HepG2 (cell line): Measurements from ENCODE around the gene SYVN1.

Source experiments
- CREB1 ChIP-seq, 2 experiments: fragments of 450-650 bp in 1 of 2; IDR thresholded peaks; 2 replicates each; pipeline ENCODE4 v1.6.1; 2016 to 2017; ENCODE audit warnings: control low read depth in 1 of 2, mild to moderate bottlenecking in 1 of 2, missing compliant biosample characterization in 1 of 2, missing genetic modification characterization in 1 of 2
- CTCF ChIP-seq: sonication (generic); formaldehyde crosslinking; IDR thresholded peaks from 2 replicates; pipeline ENCODE4 v1.5.0; 2020; ENCODE audit warnings: mild to moderate bottlenecking, missing genetic modification reagents, moderate library complexity
- JUN ChIP-seq: sonication (generic); formaldehyde crosslinking; IDR thresholded peaks from 2 replicates; pipeline ENCODE4 v1.4.0; 2020; ENCODE audit warnings: mild to moderate bottlenecking, missing genetic modification reagents
- MAX ChIP-seq: IDR thresholded peaks from 2 replicates; pipeline ENCODE4 v1.6.1; 2012; ENCODE audit warnings: inconsistent platforms
- POLR2A ChIP-seq, 2 experiments: IDR thresholded peaks; 2 replicates each; pipeline ENCODE4 v1.6.1; 2011; ENCODE audit warnings: low read depth in 2 of 2, low read length in 2 of 2, mild to moderate bottlenecking in 1 of 2, moderate library complexity in 1 of 2; ENCODE audit not compliant: insufficient read depth in 1 of 2
- ZFP41 ChIP-seq: sonication (generic); formaldehyde crosslinking; IDR thresholded peaks from 2 replicates; pipeline ENCODE4 v1.4.0; 2020; ENCODE audit warnings: mild to moderate bottlenecking, missing genetic modification reagents, borderline replicate concordance
- ZNF441 ChIP-seq: sonication (generic); formaldehyde crosslinking; IDR thresholded peaks from 2 replicates; pipeline ENCODE4 v1.7.0; 2021; ENCODE audit warnings: missing genetic modification reagents, borderline replicate concordance
- TF ChIP-seq, protein P1 (sequence below): sonication (generic); formaldehyde crosslinking; IDR thresholded peaks from 2 replicates; pipeline ENCODE4 v1.9.0; 2021; ENCODE audit warnings: missing genetic modification reagents, borderline replicate concordance

GRCh38 chr11:65169164-65169641 lies 34.9 kb upstream of the SYVN1 start:
- no peak for TF ChIP-seq CTCF (CRISPR knock-in tag)
- TF ChIP-seq ZNF441, result no peak
- no peak for TF ChIP-seq CREB1 (IDR thresholded peaks at IDR 0.05)
- TF ChIP-seq CREB1 (CRISPR knock-in tag; IDR thresholded peaks at IDR 0.05), result no peak
- TF ChIP-seq, protein P1, sequence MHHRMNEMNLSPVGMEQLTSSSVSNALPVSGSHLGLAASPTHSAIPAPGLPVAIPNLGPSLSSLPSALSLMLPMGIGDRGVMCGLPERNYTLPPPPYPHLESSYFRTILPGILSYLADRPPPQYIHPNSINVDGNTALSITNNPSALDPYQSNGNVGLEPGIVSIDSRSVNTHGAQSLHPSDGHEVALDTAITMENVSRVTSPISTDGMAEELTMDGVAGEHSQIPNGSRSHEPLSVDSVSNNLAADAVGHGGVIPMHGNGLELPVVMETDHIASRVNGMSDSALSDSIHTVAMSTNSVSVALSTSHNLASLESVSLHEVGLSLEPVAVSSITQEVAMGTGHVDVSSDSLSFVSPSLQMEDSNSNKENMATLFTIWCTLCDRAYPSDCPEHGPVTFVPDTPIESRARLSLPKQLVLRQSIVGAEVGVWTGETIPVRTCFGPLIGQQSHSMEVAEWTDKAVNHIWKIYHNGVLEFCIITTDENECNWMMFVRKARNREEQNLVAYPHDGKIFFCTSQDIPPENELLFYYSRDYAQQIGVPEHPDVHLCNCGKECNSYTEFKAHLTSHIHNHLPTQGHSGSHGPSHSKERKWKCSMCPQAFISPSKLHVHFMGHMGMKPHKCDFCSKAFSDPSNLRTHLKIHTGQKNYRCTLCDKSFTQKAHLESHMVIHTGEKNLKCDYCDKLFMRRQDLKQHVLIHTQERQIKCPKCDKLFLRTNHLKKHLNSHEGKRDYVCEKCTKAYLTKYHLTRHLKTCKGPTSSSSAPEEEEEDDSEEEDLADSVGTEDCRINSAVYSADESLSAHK, result no peak
- no peak for TF ChIP-seq ZFP41 (CRISPR knock-in tag)
- no peak for TF ChIP-seq JUN
- TF ChIP-seq POLR2A (IDR thresholded peaks at IDR 0.05; ENCODE audit: insufficient read depth in 1 of 2, low read depth in 2 of 2, low read length in 2 of 2), result no peak
- no peak for TF ChIP-seq MAX
